ENCODE results near the gene CSAD.

Gene CSAD, protein sequence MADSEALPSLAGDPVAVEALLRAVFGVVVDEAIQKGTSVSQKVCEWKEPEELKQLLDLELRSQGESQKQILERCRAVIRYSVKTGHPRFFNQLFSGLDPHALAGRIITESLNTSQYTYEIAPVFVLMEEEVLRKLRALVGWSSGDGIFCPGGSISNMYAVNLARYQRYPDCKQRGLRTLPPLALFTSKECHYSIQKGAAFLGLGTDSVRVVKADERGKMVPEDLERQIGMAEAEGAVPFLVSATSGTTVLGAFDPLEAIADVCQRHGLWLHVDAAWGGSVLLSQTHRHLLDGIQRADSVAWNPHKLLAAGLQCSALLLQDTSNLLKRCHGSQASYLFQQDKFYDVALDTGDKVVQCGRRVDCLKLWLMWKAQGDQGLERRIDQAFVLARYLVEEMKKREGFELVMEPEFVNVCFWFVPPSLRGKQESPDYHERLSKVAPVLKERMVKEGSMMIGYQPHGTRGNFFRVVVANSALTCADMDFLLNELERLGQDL

DNA sequence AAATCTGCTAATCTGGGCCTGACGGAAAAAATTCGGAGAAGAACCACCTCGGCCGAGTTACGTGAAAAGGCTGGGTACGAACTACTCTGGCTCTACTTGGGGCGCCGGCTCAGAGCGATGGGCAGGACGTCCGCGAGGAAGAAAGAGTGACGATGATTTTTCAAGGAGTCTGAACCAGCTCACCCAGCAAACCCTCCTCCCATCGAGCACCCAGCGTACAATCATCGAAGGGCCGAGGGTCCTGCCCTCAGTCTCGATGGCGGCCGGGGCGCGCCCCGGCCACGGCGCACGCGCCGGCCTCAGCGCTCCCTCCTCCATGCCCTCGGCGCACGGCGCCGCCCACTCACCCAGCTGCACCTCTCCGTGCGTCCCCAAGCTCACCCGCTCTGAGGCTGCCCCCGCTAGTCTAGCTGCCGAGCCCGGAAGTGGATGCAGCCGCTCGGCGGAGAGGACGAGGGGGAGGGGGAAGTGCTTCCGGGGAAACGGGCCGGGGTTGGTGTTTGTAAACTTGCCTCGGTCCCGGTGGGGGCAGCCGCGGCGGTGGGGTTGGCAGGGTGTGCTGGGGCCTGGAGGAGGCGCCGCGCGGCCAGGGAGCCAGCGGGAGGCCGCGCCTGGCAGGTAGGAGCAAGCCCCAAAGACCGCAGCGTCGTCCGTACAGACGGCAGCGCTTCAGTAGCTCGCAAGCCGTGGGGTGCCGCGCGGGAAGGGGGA lies at the start of gene CSAD, which contains the start of gene ZNF740:
CSAD (minus strand) TSS at position 706 of the 711 bp plus-strand sequence. CDS start 7,455 bp downstream, outside the sequence.
ZNF740 (plus strand) TSS at position 503 of the 711 bp plus-strand sequence. CDS start 1,262 bp downstream, outside the sequence.
- Histone ChIP-seq H3K4me2 (peak within 1 kb of the TSS; percentile 95), H3K4me3 (peak within 1 kb of the TSS; percentile 84), H3K9ac (peak within 1 kb of the TSS; percentile 87), H3K4me1 (peaks cover 52% of the 10 kb centered on the region), H3K27ac (peak within 1 kb of the TSS; percentile 95), H3K27me3 (no peaks in the 10 kb centered on the region), H3K36me3 (peaks cover 38% of the 10 kb centered on the region), H4K20me1 (peaks cover 44% of the 10 kb centered on the region), H3K9me3 (no peaks in the 10 kb centered on the region)
- no peak for TF ChIP-seq Cebpa-rat (IDR thresholded peaks at IDR 0.05)

DNA sequence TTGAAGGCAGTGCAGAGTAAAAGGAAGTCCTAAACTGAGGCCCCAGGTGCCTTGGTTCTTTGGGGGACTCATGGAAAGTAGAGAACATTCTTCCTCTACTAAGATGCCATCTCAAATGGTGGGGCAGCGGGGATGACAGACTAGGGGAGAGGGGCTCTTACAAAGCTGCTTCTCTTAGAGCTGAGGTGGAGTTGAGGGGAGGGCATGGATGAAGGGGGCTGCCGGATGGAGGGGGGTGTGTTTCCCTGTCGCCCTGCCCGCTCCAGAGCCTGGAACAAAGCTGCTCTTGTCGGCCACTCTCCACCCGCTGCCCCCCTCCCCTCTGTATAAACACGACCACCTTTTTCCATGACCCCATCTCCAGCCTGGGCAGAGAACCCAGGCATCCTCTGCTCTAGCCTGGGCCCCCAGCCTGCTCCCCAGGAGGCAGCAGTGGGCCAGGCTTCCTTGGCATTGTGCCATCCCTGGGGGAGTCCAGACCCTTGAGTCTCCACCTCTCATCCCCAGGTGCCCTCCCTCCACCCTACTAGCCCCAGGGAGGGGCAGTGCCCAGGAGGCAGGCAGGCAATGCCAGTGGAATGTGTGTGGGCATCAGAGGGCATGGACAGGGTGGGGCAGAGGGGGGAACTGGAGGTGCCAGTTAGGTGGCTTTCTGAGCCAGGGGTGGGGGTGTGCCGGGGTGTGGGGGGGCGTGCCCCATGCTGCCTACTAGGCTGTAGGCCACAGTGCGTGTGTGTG lies 49.6 kb upstream of the CSAD start:
- no peaks in the 10 kb centered on the region for H4K20me1 ChIP-seq
- peaks cover 62% of the 10 kb centered on the region for H3K4me1 ChIP-seq
- H3K36me3 ChIP-seq: peaks cover 18% of the 10 kb centered on the region
- H3K9me3 ChIP-seq: no peaks in the 10 kb centered on the region
- peak overlapping the region; percentile 24; the same call in 1 of the 2 replicates for H3K4me2 ChIP-seq
- H3K9ac ChIP-seq: no peak overlapping the region
- H3K4me3 ChIP-seq: no peak overlapping the region
- H3K27me3 ChIP-seq: no peaks in the 10 kb centered on the region
- peak overlapping the region; percentile 13; the same call in 1 of the 2 replicates for H3K27ac ChIP-seq
- TF ChIP-seq Cebpa-rat (IDR thresholded peaks at IDR 0.05): no peak

DNA sequence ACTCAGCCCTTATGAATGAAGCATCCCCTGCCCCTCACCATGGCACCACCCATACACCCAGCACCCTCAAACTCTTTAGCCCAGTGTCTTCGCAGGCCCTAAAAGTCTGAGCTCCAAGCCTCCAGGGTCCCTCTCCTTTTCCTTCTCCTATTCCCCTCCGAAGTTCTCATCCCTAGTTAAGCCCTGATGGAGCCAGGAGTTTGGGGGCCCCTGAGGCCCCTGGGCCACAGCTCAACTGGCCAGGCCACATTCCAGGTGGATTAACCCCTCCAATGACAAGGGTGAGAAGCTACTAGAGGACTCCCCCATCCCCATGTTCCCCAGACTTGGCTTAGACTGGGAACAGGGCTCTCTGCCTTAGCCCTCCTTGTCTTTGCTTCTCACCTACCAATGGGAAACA lies 48.7 kb upstream of the CSAD start:
- no peak for TF ChIP-seq Cebpa-rat (IDR thresholded peaks at IDR 0.05)
- Histone ChIP-seq H3K9ac (no peak overlapping the region), H3K4me2 (0 out of 2 replicates have a peak overlapping the region, but pooled peaks have one; percentile 10)

DNA sequence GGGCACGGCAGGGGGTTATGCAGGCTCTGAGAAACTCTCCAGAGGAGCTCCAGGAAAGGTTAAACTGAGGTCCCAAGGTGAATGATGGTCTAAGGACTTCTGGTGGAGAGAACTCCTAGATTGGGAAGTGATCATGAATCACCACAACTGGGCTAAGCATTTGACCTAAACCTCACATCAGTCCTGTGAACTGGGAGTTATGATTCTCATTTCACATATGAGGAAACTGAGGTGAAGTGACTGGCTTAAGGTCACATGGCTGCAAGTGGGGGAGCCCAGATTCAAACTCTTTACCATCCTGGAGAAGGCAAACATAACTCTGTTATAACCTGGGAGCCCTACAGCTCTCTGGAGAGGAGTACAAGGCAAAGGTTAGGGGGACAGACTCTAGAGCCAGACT lies 47.1 kb upstream of the CSAD start:
- no peak overlapping the region for H3K9ac ChIP-seq
- peaks cover 62% of the 10 kb centered on the region for H3K4me1 ChIP-seq
- no peaks in the 10 kb centered on the region for H3K27me3 ChIP-seq
- no peaks in the 10 kb centered on the region for H4K20me1 ChIP-seq
- H3K36me3 ChIP-seq: peaks cover 18% of the 10 kb centered on the region
- no peak overlapping the region for H3K27ac ChIP-seq
- H3K4me3 ChIP-seq: no peak overlapping the region
- H3K9me3 ChIP-seq: no peaks in the 10 kb centered on the region
- no peak for TF ChIP-seq Cebpa-rat (IDR thresholded peaks at IDR 0.05)
- no peak overlapping the region for H3K4me2 ChIP-seq

More for the DNA sequence above, 48.7 kb upstream of the CSAD start:
- H3K4me3 ChIP-seq: no peak overlapping the region
- no peaks in the 10 kb centered on the region for H4K20me1 ChIP-seq
- H3K4me1 ChIP-seq: peaks cover 62% of the 10 kb centered on the region
- H3K27ac ChIP-seq: peak overlapping the region; percentile 13; the same call in 1 of the 2 replicates
- H3K27me3 ChIP-seq: no peaks in the 10 kb centered on the region
- peaks cover 18% of the 10 kb centered on the region for H3K36me3 ChIP-seq
- no peaks in the 10 kb centered on the region for H3K9me3 ChIP-seq

DNA sequence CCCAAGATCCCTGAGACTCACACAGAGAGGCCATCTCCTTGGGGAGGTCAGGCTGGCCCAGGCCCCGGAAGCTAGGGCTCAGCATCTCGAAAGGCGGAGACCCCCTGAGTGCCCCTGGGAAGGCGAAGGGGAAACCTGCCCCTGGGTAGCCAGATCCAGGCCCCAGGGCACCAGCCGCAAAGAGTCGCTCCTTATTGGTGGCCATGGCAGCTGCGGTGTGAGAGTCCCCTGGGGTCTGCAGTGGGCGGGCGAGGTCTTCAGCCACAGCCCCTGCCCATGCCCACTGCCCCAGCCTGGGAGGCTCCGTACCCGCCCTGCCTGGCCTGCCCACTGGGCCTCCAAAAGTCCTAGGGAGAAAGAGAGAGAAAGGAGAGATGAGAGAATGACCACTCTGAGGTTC lies 46.6 kb upstream of the CSAD start:
- H3K9ac ChIP-seq: no peak overlapping the region
- H3K27me3 ChIP-seq: no peaks in the 10 kb centered on the region
- no peaks in the 10 kb centered on the region for H3K9me3 ChIP-seq
- no peak overlapping the region for H3K4me3 ChIP-seq
- peaks cover 62% of the 10 kb centered on the region for H3K4me1 ChIP-seq
- no peak overlapping the region for H3K27ac ChIP-seq
- no peak for TF ChIP-seq Cebpa-rat (IDR thresholded peaks at IDR 0.05)
- H4K20me1 ChIP-seq: no peaks in the 10 kb centered on the region
- peaks cover 18% of the 10 kb centered on the region for H3K36me3 ChIP-seq
- no peak overlapping the region for H3K4me2 ChIP-seq

DNA sequence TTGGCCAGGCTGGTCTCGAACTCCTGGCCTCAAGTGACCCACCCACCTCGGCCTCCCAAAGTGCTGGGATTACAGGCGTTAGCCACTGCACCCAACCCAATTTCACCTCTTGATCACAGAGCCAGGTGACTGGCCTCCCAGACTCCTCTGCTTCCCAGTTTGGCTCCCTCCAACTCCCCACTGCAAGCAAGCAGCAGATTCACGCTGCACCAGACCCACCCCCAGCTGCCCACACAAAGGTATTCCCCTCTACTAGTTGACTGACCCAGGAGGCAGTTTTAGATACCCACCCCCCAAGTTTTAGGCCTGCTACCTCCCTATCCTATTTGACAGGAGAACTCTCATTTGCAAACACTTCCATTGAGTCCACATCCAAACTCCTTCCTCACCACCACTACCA lies 46.1 kb upstream of the CSAD start:
- no peak overlapping the region for H3K9ac ChIP-seq
- H3K27me3 ChIP-seq: no peaks in the 10 kb centered on the region
- peaks cover 65% of the 10 kb centered on the region for H3K4me1 ChIP-seq
- H3K36me3 ChIP-seq: peaks cover 18% of the 10 kb centered on the region
- H3K9me3 ChIP-seq: no peaks in the 10 kb centered on the region
- no peak overlapping the region for H3K27ac ChIP-seq
- no peaks in the 10 kb centered on the region for H4K20me1 ChIP-seq
- TF ChIP-seq Cebpa-rat (IDR thresholded peaks at IDR 0.05): no peak
- H3K4me3 ChIP-seq: no peak overlapping the region
- H3K4me2 ChIP-seq: no peak overlapping the region

DNA sequence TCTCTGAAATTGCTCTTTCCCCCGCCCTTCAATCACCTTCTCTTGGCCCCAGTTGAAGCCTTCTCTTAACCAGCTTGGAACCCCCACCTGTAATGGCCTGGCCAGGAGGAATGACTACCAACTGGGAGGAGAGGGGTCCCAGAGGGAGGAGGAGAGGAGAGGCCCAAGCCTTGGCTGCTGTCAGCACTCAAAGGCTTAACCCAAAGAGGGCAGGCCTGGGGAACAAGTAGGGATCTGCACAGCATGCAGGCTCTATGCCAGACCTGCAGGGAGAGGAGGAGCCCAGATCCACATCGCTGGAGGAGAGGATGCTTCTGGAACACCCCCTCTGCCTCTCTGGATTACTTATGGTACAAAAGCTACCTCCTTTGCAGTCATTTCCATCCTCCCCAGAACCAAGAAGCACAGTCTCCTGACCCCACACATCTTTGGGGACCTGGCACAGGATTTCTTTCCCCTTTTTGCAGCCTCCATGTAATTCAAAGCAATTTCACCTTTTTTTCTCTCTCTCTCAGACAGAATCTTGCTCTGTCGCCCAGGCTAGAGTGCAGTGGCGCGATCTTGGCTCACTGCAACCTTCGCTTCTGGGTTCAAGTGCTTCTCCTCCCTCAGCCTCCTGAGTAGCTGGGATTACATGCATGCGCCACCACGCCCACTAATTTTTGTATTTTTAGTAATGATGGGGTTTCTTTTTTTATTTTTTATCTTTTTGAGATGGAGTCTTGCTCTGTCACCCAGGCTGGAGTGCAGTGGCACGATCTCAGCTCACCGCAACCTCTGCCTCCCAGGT lies 45.1 kb upstream of the CSAD start:
- Histone ChIP-seq H3K4me2 (peak overlapping the region; percentile 93), H3K4me1 (peaks cover 56% of the 10 kb centered on the region), H3K9me3 (no peaks in the 10 kb centered on the region), H3K9ac (no peak overlapping the region), H3K27me3 (no peaks in the 10 kb centered on the region), H4K20me1 (no peaks in the 10 kb centered on the region), H3K4me3 (no peak overlapping the region), H3K36me3 (peaks cover 18% of the 10 kb centered on the region), H3K27ac (peak overlapping the region; percentile 4; the same call in 1 of the 2 replicates)
- TF ChIP-seq Cebpa-rat (IDR thresholded peaks at IDR 0.05): no peak

DNA sequence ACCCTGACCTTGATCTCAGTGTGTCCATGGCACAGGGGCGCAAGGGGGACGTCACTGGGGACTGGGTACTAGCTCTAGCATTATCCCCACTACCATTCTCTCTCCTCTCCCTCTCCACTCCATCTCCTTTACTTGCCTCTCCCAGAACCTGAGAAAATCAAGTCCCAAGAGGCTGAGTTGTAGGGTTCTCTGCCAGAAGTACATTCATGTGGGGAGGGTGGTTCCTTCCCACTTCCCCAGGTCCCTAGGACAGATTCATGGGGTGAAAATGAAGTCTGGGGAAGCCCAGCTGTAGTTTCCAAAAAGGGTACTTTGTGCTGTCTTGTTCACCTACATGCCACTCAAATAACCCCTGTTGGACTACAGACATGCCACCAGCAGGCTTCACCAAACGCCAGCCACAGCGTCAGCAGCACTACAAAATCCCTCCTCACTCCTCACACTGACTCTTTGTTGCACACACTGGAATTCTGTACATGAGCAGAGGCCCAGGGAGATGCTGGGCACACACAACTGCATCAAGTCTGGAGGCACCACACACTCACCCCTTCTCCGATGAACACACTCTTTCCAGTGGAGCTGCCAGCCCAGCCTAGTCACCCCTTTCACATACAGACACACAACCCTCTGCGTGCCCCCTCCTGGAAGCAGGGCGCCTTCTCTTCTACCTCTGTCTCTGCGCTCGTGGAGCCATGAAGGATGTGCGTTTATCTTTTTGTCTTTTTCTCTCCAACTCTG lies 44.3 kb upstream of the CSAD start:
- no peak for TF ChIP-seq Cebpa-rat (IDR thresholded peaks at IDR 0.05)
- Histone ChIP-seq H3K9me3 (no peaks in the 10 kb centered on the region), H3K9ac (no peak overlapping the region), H3K27ac (peak overlapping the region; percentile 4), H3K4me3 (no peak overlapping the region), H3K4me2 (peak overlapping the region; percentile 93), H3K27me3 (no peaks in the 10 kb centered on the region), H3K4me1 (peaks cover 50% of the 10 kb centered on the region), H4K20me1 (no peaks in the 10 kb centered on the region), H3K36me3 (peaks cover 18% of the 10 kb centered on the region)

All from BLaER1 (cell line).